HEK293 (cell line): ENCODE data around the gene SKIC8.

Experiments used
- CTCF ChIA-PET: fragments of 350-600 bp; formaldehyde crosslinking; extraction: SDS; loops from one replicate; lab custom pipeline; 2021; ENCODE audit warnings: antibody characterized with exemption; lab: Yijun Ruan, JAX
- POLR2A ChIA-PET: fragments of 300-600 bp; formaldehyde crosslinking; extraction: SDS; loops from one replicate; lab custom pipeline; 2020; ENCODE audit warnings: antibody characterized with exemption, inconsistent platforms; lab: Yijun Ruan, JAX
- H3K27ac ChIP-seq: fragments of 200-500 bp; sonication (Bioruptor generic); 2 replicates; pipeline ENCODE4 v1.5.1; 2014; ENCODE audit warnings: low read depth, low read length, control low read depth, inconsistent platforms; ENCODE audit errors: extremely low read depth
- H3K36me3 ChIP-seq, 2 experiments: fragments of 200-500 bp in 1 of 2; sonication (Bioruptor generic) in 1 of 2; 1 replicate in 1 of 2; 2 replicates in 1 of 2; pipeline ENCODE4 v1.5.1; 2014 to 2017; ENCODE audit warnings: inconsistent platforms in 2 of 2, low read length in 2 of 2; ENCODE audit not compliant: control insufficient read depth in 2 of 2, insufficient read depth in 1 of 2
- H3K4me1 ChIP-seq: fragments of 200-500 bp; sonication (Bioruptor generic); 2 replicates; pipeline ENCODE4 v1.5.1; 2014; ENCODE audit warnings: mild to moderate bottlenecking, low read length, inconsistent platforms; ENCODE audit not compliant: control insufficient read depth, insufficient read depth
- H3K4me3 ChIP-seq: 2 replicates; pipeline ENCODE4 v1.5.1; 2011; ENCODE audit warnings: low read depth, mild to moderate bottlenecking, control low read depth, low read length, moderate library complexity
- H3K9me3 ChIP-seq: fragments of 200-500 bp; sonication (Bioruptor generic); 2 replicates; pipeline ENCODE4 v1.5.1; 2014; ENCODE audit warnings: low read depth, low read length, inconsistent platforms; ENCODE audit not compliant: control insufficient read depth, insufficient read depth
- GLIS1 ChIP-seq: fragments of 450-650 bp; formaldehyde crosslinking; IDR thresholded peaks from 2 replicates; pipeline ENCODE4 v1.5.1; 2016; ENCODE audit warnings: missing biosample characterization, missing genetic modification characterization
- MEIS1 ChIP-seq: sonication (generic); formaldehyde crosslinking; IDR thresholded peaks from 2 replicates; pipeline ENCODE4 v1.8.1; 2022; ENCODE audit warnings: missing genetic modification reagents, mild to moderate bottlenecking, borderline replicate concordance
- RBAK ChIP-seq: fragments of 450-650 bp; formaldehyde crosslinking; IDR thresholded peaks from 2 replicates; pipeline ENCODE4 v1.5.1; 2016; ENCODE audit warnings: missing biosample characterization, missing genetic modification characterization
- SP7 ChIP-seq: fragments of 450-650 bp; formaldehyde crosslinking; IDR thresholded peaks from 2 replicates; pipeline ENCODE4 v1.5.1; 2016; ENCODE audit warnings: missing biosample characterization, missing genetic modification characterization
- ZBTB17 ChIP-seq: fragments of 450-650 bp; formaldehyde crosslinking; IDR thresholded peaks from 2 replicates; pipeline ENCODE4 v1.5.1; 2016; ENCODE audit warnings: missing biosample characterization, missing genetic modification characterization
- ZBTB48 ChIP-seq: fragments of 450-650 bp; formaldehyde crosslinking; IDR thresholded peaks from 2 replicates; pipeline ENCODE4 v1.5.1; 2016; ENCODE audit warnings: missing biosample characterization, missing genetic modification characterization
- ZBTB8A ChIP-seq: fragments of 450-650 bp; formaldehyde crosslinking; IDR thresholded peaks from 2 replicates; pipeline ENCODE4 v1.5.1; 2016; ENCODE audit warnings: missing biosample characterization, missing genetic modification characterization
- ZIC2 ChIP-seq: fragments of 450-650 bp; formaldehyde crosslinking; IDR thresholded peaks from 2 replicates; pipeline ENCODE4 v1.5.1; 2016; ENCODE audit warnings: missing biosample characterization, missing genetic modification characterization
- ZNF112 ChIP-seq: fragments of 450-650 bp; formaldehyde crosslinking; IDR thresholded peaks from 2 replicates; pipeline ENCODE4 v1.5.0; 2017; ENCODE audit warnings: missing biosample characterization, missing genetic modification characterization
- ZNF138 ChIP-seq: fragments of 450-650 bp; formaldehyde crosslinking; IDR thresholded peaks from 2 replicates; pipeline ENCODE4 v1.5.1; 2016; ENCODE audit warnings: missing biosample characterization, missing genetic modification characterization, borderline replicate concordance
- ZNF155 ChIP-seq: fragments of 450-650 bp; formaldehyde crosslinking; IDR thresholded peaks from 2 replicates; pipeline ENCODE4 v1.5.1; 2016; ENCODE audit warnings: missing biosample characterization, missing genetic modification characterization
- ZNF157 ChIP-seq: fragments of 450-650 bp; formaldehyde crosslinking; IDR thresholded peaks from 2 replicates; pipeline ENCODE4 v1.5.1; 2016; ENCODE audit warnings: missing biosample characterization, missing genetic modification characterization
- ZNF23 ChIP-seq: fragments of 450-650 bp; formaldehyde crosslinking; IDR thresholded peaks from 2 replicates; pipeline ENCODE4 v1.5.1; 2016; ENCODE audit warnings: missing biosample characterization, missing genetic modification characterization, borderline replicate concordance
- ZNF266 ChIP-seq: fragments of 450-650 bp; formaldehyde crosslinking; IDR thresholded peaks from 2 replicates; pipeline ENCODE4 v1.5.1; 2016; ENCODE audit warnings: missing biosample characterization, missing genetic modification characterization, low read depth
- ZNF341 ChIP-seq: fragments of 450-650 bp; formaldehyde crosslinking; IDR thresholded peaks from 2 replicates; pipeline ENCODE4; 2016; ENCODE audit warnings: low read depth, missing biosample characterization, missing genetic modification characterization
- ZNF350 ChIP-seq: fragments of 450-650 bp; formaldehyde crosslinking; IDR thresholded peaks from 2 replicates; pipeline ENCODE4 v1.5.0; 2017; ENCODE audit warnings: missing biosample characterization, mild to moderate bottlenecking, missing genetic modification characterization
- ZNF37A ChIP-seq: fragments of 450-650 bp; IDR thresholded peaks from 2 replicates; pipeline ENCODE4 v1.5.1; 2018; ENCODE audit warnings: missing biosample characterization, missing genetic modification characterization
- ZNF391 ChIP-seq: fragments of 450-650 bp; formaldehyde crosslinking; IDR thresholded peaks from 2 replicates; pipeline ENCODE4 v1.5.1; 2016; ENCODE audit warnings: low read depth, missing biosample characterization, missing genetic modification characterization, borderline replicate concordance
- ZNF416 ChIP-seq: fragments of 450-650 bp; formaldehyde crosslinking; IDR thresholded peaks from 2 replicates; pipeline ENCODE4 v1.5.1; 2016; ENCODE audit warnings: missing biosample characterization, missing genetic modification characterization
- ZNF549 ChIP-seq: fragments of 450-650 bp; IDR thresholded peaks from 2 replicates; pipeline ENCODE4 v1.5.1; 2018; ENCODE audit warnings: missing biosample characterization, missing genetic modification characterization, mild to moderate bottlenecking, inconsistent platforms, moderate library complexity
- ZNF555 ChIP-seq: fragments of 450-650 bp; formaldehyde crosslinking; conservative IDR thresholded peaks from 2 replicates; pipeline ENCODE4 v1.5.1; 2017; ENCODE audit warnings: missing biosample characterization, mild to moderate bottlenecking, missing genetic modification characterization, inconsistent platforms
- ZNF561 ChIP-seq: fragments of 450-650 bp; IDR thresholded peaks from 2 replicates; pipeline ENCODE4 v1.5.1; 2018; ENCODE audit warnings: missing biosample characterization, missing genetic modification characterization, borderline replicate concordance
- ZNF747 ChIP-seq: fragments of 450-650 bp; formaldehyde crosslinking; IDR thresholded peaks from 2 replicates; pipeline ENCODE4 v1.5.1; 2016; ENCODE audit warnings: missing biosample characterization, missing genetic modification characterization
- ZNF843 ChIP-seq: fragments of 450-650 bp; formaldehyde crosslinking; IDR thresholded peaks from 2 replicates; pipeline ENCODE4 v1.5.1; 2016; ENCODE audit warnings: missing biosample characterization, missing genetic modification characterization
- TF ChIP-seq, protein P1 (sequence below): fragments of 450-650 bp; IDR thresholded peaks from 2 replicates; pipeline ENCODE4 v1.5.1; 2018; ENCODE audit warnings: missing biosample characterization, mild to moderate bottlenecking, missing genetic modification characterization
- TF ChIP-seq, protein P2 (sequence below): fragments of 450-650 bp; formaldehyde crosslinking; IDR thresholded peaks from 2 replicates; pipeline ENCODE4 v1.5.1; 2017; ENCODE audit warnings: missing biosample characterization, mild to moderate bottlenecking, missing genetic modification characterization, moderate library complexity

Gene SKIC8

DNA sequence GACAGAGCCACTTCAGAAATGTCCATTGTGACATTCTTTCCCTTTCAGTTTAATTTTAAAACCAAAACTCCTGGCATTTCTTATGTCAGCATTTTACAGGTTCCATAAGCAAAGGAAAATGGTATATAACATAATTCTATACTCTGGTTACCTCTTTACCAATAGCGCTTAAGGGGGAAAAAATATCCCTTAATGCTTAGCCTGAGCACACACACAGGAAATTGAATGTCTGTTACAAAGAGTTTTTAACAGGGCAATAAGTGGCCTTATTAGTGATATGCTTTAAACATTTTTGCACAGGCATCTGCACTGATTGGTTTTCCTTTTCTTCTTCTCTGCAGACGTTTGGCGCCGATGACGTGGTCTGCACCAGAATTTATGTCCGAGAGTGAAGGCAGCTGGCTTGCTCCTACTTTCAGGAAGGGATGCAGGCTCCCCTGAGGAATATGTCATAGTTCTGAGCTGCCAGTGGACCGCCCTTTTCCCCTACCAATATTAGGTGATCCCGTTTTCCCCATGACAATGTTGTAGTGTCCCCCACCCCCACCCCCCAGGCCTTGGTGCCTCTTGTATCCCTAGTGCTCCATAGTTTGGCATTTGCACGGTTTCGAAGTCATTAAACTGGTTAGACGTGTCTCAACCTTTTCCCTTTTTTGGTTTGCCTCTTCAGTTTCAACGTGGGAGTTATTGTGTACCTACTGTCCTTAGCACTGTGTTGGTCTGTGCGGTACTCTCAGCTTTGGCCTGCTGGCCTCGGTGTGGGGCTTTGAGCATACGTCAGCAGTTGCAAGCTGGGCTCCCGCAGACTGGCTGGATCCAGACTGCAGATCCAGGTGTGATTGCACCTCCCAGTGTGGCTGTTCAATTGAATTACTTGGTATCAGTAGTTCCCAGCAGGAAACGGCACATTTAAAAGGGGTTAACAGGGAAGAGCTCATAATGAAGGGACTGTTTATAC lies 48.5 kb upstream of the SKIC8 start:
- Histone ChIP-seq H3K9me3 (no peaks in the 10 kb centered on the region), H3K27ac (no peak overlapping the region), H3K36me3 (no peaks in the 10 kb centered on the region), H3K4me1 (no peaks in the 10 kb centered on the region)
- POLR2A ChIA-PET, result no interaction called here
- CTCF ChIA-PET, result interaction anchor here (0.5 to 1.1 kb wide), 2 partner anchors 74 to 1447 kb away, joined by 3 read pairs; no protein-coding TSS in a partner anchor
- TF ChIP-seq ZNF37A (tag by site-specific recombination) (no peak), ZIC2 (tag by site-specific recombination) (peak; percentile 63), ZNF341 (tag by site-specific recombination) (peak; percentile 85), GLIS1 (peak; percentile 26; the same call in 1 of the 2 replicates)
- TF ChIP-seq, all 188 proteins: peak for 3
- no peak overlapping the region for H3K4me3 ChIP-seq

DNA sequence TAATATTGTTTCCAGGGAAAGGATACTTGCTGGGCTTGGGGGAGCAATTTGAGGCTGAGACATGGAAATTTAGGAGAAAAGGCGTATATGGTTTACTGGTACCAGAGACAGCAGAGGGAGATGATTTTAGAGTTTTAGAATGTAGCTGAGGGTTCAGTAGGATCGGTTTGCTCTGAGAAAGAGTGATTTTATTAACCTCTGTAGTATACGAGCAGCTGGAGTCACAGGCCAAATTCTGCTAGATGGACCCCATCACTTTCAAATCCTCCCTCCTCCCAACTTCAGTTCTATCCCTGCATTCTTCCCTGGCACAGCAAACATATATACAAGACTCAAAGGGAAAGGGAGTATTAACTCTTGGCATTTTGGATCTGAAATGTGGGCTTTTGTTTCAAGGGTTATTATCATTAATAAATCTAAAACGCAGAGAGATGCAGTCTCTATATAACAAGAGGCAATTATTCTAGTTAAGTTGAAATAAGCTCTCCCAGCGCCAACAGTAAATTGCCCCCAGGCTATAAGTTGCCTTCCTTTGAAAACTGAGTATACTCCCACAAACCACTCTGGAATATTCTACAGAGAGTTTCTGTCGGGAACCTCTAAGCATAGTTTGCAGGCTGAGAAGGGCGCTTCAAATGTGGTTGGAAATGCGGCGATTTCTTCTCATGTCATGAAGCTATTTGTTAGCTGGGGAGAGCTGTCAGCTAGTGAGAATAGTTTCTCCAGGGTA lies 46.2 kb upstream of the SKIC8 start:
- H3K9me3 ChIP-seq, result no peaks in the 10 kb centered on the region
- no peaks in the 10 kb centered on the region for H3K36me3 ChIP-seq
- ChIA-PET CTCF (interaction anchor here (0.6 to 1.4 kb wide), 4 partner anchors 13 to 206 kb away, joined by 3 read pairs; no protein-coding TSS in a partner anchor), POLR2A (interaction anchor here (2.0 kb wide), 1 partner anchor 46 kb away, joined by 7 read pairs; the partner anchor contains the start of gene SKIC8)
- H3K4me3 ChIP-seq, result no peak overlapping the region
- TF ChIP-seq ZNF416 (tag by site-specific recombination), result no peak
- no peak for TF ChIP-seq ZNF747 (tag by site-specific recombination)
- TF ChIP-seq ZNF138 (tag by site-specific recombination), result no peak
- no peak for TF ChIP-seq SP7 (tag by site-specific recombination)
- TF ChIP-seq ZNF561 (tag by site-specific recombination), result no peak
- TF ChIP-seq, protein P1, sequence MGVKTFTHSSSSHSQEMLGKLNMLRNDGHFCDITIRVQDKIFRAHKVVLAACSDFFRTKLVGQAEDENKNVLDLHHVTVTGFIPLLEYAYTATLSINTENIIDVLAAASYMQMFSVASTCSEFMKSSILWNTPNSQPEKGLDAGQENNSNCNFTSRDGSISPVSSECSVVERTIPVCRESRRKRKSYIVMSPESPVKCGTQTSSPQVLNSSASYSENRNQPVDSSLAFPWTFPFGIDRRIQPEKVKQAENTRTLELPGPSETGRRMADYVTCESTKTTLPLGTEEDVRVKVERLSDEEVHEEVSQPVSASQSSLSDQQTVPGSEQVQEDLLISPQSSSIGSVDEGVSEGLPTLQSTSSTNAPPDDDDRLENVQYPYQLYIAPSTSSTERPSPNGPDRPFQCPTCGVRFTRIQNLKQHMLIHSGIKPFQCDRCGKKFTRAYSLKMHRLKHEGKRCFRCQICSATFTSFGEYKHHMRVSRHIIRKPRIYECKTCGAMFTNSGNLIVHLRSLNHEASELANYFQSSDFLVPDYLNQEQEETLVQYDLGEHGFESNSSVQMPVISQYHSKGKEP (tag by site-specific recombination), result no peak
- TF ChIP-seq ZNF350 (tag by site-specific recombination), result no peak
- no peak for TF ChIP-seq ZNF23
- no peak for TF ChIP-seq ZNF266 (tag by site-specific recombination)
- no peak for TF ChIP-seq ZNF843
- no peak for TF ChIP-seq ZBTB17 (tag by site-specific recombination)
- TF ChIP-seq ZNF112 (tag by site-specific recombination), result no peak
- H3K4me1 ChIP-seq, result peaks cover 1% of the 10 kb centered on the region; the same call in 1 of the 2 replicates
- H3K27ac ChIP-seq, result no peak overlapping the region

DNA sequence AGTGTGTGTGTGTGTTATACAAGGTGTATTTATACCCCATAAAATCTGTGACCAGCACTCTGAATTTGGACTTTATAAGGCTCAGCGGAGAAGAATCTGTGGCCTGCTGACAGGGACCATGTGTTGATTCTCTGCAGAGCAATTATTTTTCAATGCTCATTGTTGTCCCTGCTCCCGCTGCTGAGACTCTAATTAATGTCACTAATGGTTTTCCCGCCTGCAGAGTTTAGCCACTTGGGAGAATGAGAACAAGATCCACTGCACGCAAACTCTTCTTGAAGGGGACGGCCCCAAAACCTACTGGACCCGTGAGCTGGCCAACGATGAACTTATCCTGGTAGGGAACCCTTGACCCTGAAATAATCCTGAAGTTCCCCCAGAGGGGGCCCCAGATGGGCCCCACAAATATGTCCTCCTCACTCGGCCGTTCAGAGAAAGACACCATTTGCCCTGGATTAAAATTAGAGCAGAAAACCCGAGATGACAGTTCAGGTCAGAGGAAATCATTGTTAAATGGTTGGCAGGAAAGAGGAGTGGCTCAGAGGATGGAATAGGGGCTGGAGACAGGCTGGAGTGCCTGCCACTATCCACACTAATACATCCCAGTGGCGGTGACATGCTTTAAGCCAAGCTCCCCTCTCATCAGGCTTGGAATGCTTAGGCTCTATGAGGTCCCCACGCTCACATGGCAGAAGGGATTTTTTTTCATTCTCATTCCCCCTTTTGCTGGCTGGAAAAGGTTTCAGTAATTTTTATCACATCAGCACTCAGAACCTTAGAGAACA lies 44.1 kb upstream of the SKIC8 start:
- H3K4me1 ChIP-seq, result peaks cover 5% of the 10 kb centered on the region; the same call in 1 of the 2 replicates
- no peak overlapping the region for H3K4me3 ChIP-seq
- H3K36me3 ChIP-seq, result no peaks in the 10 kb centered on the region
- no peaks in the 10 kb centered on the region for H3K9me3 ChIP-seq
- ChIA-PET POLR2A (interaction anchor here (0.5 kb wide), 1 partner anchor 414 kb away, joined by 3 read pairs; no protein-coding TSS in a partner anchor), CTCF (interaction anchor here (1.0 to 1.1 kb wide), 2 partner anchors 142 to 296 kb away, joined by 3 read pairs; no protein-coding TSS in a partner anchor)
- no peak overlapping the region for H3K27ac ChIP-seq
- TF ChIP-seq ZNF555 (tag by site-specific recombination) (no peak), ZNF157 (tag by site-specific recombination) (no peak), MEIS1 (CRISPR knock-in tag) (no peak), ZNF155 (no peak), ZBTB17 (tag by site-specific recombination) (no peak), ZNF549 (tag by site-specific recombination) (no peak), ZBTB48 (tag by site-specific recombination) (no peak), RBAK (tag by site-specific recombination) (no peak), ZNF391 (no peak), ZNF747 (tag by site-specific recombination) (no peak), ZBTB8A (no peak), ZIC2 (tag by site-specific recombination) (no peak)
- TF ChIP-seq, protein P2, sequence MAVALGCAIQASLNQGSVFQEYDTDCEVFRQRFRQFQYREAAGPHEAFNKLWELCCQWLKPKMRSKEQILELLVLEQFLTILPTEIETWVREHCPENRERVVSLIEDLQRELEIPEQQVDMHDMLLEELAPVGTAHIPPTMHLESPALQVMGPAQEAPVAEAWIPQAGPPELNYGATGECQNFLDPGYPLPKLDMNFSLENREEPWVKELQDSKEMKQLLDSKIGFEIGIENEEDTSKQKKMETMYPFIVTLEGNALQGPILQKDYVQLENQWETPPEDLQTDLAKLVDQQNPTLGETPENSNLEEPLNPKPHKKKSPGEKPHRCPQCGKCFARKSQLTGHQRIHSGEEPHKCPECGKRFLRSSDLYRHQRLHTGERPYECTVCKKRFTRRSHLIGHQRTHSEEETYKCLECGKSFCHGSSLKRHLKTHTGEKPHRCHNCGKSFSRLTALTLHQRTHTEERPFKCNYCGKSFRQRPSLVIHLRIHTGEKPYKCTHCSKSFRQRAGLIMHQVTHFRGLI (tag by site-specific recombination), result no peak
